Hepatocyte (in vitro differentiated cells): Measurements from ENCODE around the gene SPAG16. TPM values are rescaled to one million over a fixed set of nuclear protein-coding genes. Genes with fewer than 3 reads are reported as not detected.

ENCODE experiments used
- DNase-seq: peaks from one replicate; pipeline ENCODE4 v3.0.0-alpha.2; 2016; ENCODE audit warnings: low spot score
- H2AFZ ChIP-seq: fragments of 200-600 bp; sonication (generic); 2 replicates; pipeline ENCODE4 v1.6.0; 2016; ENCODE audit warnings: antibody characterized with exemption, mild to moderate bottlenecking
- H3K27ac ChIP-seq: fragments of 200-600 bp; sonication (generic); 2 replicates; pipeline ENCODE4 v1.5.1; 2016; ENCODE audit warnings: mild to moderate bottlenecking
- H3K27me3 ChIP-seq: fragments of 200-600 bp; sonication (generic); 2 replicates; pipeline ENCODE4 v1.6.1; 2016
- H3K36me3 ChIP-seq: fragments of 200-600 bp; sonication (generic); replicated peaks from 2 replicates; pipeline ENCODE4 v1.5.1; 2016; ENCODE audit warnings: low read depth; ENCODE audit not compliant: insufficient read depth
- H3K4me1 ChIP-seq: fragments of 200-600 bp; sonication (generic); 2 replicates; pipeline ENCODE4 v1.5.1; 2016; ENCODE audit warnings: mild to moderate bottlenecking, moderate library complexity; ENCODE audit not compliant: insufficient read depth
- H3K4me2 ChIP-seq: fragments of 200-600 bp; sonication (generic); 2 replicates; pipeline ENCODE4 v1.6.0; 2016
- H3K4me3 ChIP-seq: fragments of 200-600 bp; sonication (generic); 2 replicates; pipeline ENCODE4 v1.5.1; 2016; ENCODE audit warnings: mild to moderate bottlenecking
- H3K79me2 ChIP-seq: fragments of 200-600 bp; sonication (generic); 2 replicates; pipeline ENCODE4 v1.6.0; 2017; ENCODE audit warnings: mild to moderate bottlenecking
- H3K9me2 ChIP-seq: fragments of 200-600 bp; sonication (generic); replicated peaks from 2 replicates; pipeline ENCODE4 v1.6.0; 2017; ENCODE audit warnings: mild to moderate bottlenecking; ENCODE audit not compliant: insufficient read depth
- H3K9me3 ChIP-seq: fragments of 200-600 bp; sonication (generic); 2 replicates; pipeline ENCODE4 v1.5.1; 2016; ENCODE audit warnings: low read depth, mild to moderate bottlenecking
- H4K20me1 ChIP-seq: fragments of 200-600 bp; sonication (generic); 2 replicates; pipeline ENCODE4 v1.6.0; 2016; ENCODE audit warnings: mild to moderate bottlenecking; ENCODE audit not compliant: insufficient read depth, poor library complexity, severe bottlenecking
- EZH2 ChIP-seq: fragments of 200-600 bp; sonication (generic); IDR thresholded peaks from 2 replicates; pipeline ENCODE4 v1.6.1; 2016; ENCODE audit warnings: antibody characterized with exemption, mild to moderate bottlenecking, borderline replicate concordance
- EZH2phosphoT487 ChIP-seq: fragments of 200-600 bp; sonication (generic); IDR thresholded peaks from one replicate; pipeline ENCODE4 v1.6.1; 2018; ENCODE audit warnings: antibody characterized with exemption, mild to moderate bottlenecking, low read depth, moderate library complexity; ENCODE audit not compliant: unreplicated experiment, severe bottlenecking
- WGBS: methylation state at CpG from one replicate; pipeline ENCODE4 v1.1.6; 2016; ENCODE audit warnings: low lambda C conversion rate; ENCODE audit errors: missing lambda C conversion rate; 5-methylcytosine and 5-hydroxymethylcytosine counted together
- polyA plus RNA-seq: library from polyadenylated mRNA; unstranded; fragments of >200 nt; fragmentation: Nextera tagmentation; extraction: Ambion mirVana; gene quantifications from 2 replicates; pipeline ENCODE4 v1.2.1, GENCODE V29; 2016
- total RNA-seq: library from RNA; depleted of rRNA; stranded (reverse); fragments of >200 nt; gene quantifications from 2 replicates; pipeline ENCODE4 v1.2.3, GENCODE V29; 2014
- TF ChIP-seq, protein P1 (sequence below): fragments of 200-600 bp; sonication (generic); IDR thresholded peaks from 2 replicates; pipeline ENCODE4 v1.5.1; 2016; ENCODE audit warnings: antibody characterized with exemption, mild to moderate bottlenecking; ENCODE audit not compliant: poor library complexity

SPAG16 gene
- total and polyA plus RNA-seq, 2 experiments from 2014 or later, result 52.1 to 56.9 TPM

DNA sequence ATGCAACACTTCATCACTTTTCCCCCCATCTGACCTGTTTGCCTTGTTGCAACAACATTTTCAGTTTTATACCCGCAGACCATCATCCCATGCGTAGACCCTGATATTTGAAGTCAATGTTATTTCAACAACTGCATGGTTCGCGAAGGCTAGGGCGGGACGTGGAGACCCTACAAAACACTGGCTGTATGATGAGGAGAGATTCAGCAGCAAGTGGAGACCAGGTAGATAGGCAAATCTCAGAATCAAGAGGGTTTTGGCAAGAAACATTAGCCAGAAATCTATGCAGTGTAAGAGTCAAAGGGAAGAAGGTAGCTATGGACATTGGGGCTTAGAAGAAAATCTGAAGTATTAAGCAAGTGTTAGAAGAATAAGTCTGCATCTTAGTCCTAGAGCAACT, 42.4 kb upstream of the SPAG16 start:
- over 99% methylated on average over 6 of the region's 6 CpGs for WGBS
- Histone ChIP-seq H3K4me1 (no peaks in the 10 kb centered on the region), H3K79me2 (no peaks in the 10 kb centered on the region)

DNA sequence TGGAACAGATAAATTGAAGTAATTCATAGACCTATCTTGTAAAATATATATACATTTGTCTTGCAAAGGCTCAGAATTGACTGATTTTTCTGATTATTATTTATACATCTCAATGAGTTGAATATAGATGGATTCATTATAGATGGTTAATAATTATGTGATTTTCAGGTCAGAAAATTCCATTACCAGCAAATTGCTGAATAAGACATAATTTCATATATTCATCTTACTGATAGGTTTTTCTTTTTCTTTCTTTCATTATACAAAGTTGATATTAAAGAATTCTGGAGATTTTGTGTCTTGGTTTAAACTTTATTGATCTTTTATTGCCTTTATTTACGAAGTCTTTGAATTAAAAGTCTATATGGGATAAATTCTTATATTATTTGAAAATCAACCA, 41.6 kb upstream of the SPAG16 start:
- Histone ChIP-seq H3K4me1 (no peaks in the 10 kb centered on the region), H3K4me3 (no peak overlapping the region), H4K20me1 (no peaks in the 10 kb centered on the region), H3K79me2 (no peaks in the 10 kb centered on the region), H3K36me3 (no peaks in the 10 kb centered on the region), H2AFZ (no peak overlapping the region), H3K9me2 (no peaks in the 10 kb centered on the region), H3K9me3 (no peaks in the 10 kb centered on the region), H3K4me2 (no peak overlapping the region), H3K27ac (no peak overlapping the region), H3K27me3 (no peaks in the 10 kb centered on the region)
- TF ChIP-seq EZH2phosphoT487 (no peak), EZH2 (no peak)
- TF ChIP-seq, protein P1, sequence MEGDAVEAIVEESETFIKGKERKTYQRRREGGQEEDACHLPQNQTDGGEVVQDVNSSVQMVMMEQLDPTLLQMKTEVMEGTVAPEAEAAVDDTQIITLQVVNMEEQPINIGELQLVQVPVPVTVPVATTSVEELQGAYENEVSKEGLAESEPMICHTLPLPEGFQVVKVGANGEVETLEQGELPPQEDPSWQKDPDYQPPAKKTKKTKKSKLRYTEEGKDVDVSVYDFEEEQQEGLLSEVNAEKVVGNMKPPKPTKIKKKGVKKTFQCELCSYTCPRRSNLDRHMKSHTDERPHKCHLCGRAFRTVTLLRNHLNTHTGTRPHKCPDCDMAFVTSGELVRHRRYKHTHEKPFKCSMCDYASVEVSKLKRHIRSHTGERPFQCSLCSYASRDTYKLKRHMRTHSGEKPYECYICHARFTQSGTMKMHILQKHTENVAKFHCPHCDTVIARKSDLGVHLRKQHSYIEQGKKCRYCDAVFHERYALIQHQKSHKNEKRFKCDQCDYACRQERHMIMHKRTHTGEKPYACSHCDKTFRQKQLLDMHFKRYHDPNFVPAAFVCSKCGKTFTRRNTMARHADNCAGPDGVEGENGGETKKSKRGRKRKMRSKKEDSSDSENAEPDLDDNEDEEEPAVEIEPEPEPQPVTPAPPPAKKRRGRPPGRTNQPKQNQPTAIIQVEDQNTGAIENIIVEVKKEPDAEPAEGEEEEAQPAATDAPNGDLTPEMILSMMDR, result no peak
- no peak for DNase-seq
- WGBS, result 100% methylated on average over 1 of the region's 1 CpG

More for the DNA sequence above, 42.4 kb upstream of the SPAG16 start:
- no peak for DNase-seq
- no peak overlapping the region for H2AFZ ChIP-seq
- no peak overlapping the region for H3K4me2 ChIP-seq
- no peak overlapping the region for H3K4me3 ChIP-seq
- H3K9me3 ChIP-seq, result no peaks in the 10 kb centered on the region
- no peak for TF ChIP-seq EZH2phosphoT487
- TF ChIP-seq, protein P1, result no peak
- TF ChIP-seq EZH2, result no peak
- H3K36me3 ChIP-seq, result no peaks in the 10 kb centered on the region
- no peaks in the 10 kb centered on the region for H3K27me3 ChIP-seq
- H3K27ac ChIP-seq, result no peak overlapping the region
- no peaks in the 10 kb centered on the region for H4K20me1 ChIP-seq
- H3K9me2 ChIP-seq, result no peaks in the 10 kb centered on the region

DNA sequence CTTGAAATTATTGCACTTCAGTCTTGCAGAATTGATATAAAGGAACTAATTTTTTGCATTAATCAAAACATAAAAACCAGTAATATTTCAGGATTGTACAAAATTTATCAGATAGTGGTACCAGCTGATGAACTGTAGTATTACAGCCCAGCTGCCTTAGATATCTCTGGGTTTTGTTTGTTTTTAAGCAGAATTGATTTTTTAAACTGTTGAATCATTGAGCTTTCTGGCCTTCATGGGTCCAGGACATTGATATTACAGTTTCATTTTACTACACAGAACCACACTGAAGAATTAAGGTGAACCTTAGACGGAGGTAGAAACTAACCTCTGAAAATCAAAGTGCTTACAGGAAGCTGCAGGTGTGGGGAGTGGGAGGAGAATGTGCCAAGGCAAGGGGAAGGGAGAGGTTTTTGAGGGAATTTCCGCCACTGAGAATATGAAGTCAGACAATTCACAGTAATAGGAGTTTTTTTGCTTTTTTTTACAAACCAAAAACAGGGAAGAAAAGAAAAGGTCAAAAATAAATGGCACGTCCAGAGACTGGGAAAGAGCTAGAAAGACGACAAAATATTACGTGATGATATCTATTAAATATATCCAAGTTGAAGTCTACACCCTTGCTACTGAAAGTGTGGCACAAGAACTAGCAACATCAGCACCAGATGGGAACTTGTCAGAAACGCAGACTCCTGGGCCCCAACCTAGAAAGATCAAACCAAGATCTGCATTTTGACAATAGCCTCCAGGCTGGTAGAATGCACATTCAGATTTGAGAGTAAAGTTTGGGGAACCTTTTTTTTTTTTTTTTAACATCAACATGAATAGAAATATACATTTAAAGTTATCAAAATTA, 40.8 kb upstream of the SPAG16 start:
- H3K4me1 ChIP-seq, result no peaks in the 10 kb centered on the region
- no peak overlapping the region for H2AFZ ChIP-seq
- H3K4me3 ChIP-seq, result no peak overlapping the region
- H3K9me2 ChIP-seq, result no peaks in the 10 kb centered on the region
- H3K27me3 ChIP-seq, result no peaks in the 10 kb centered on the region
- no peaks in the 10 kb centered on the region for H3K9me3 ChIP-seq
- TF ChIP-seq EZH2phosphoT487 (no peak), EZH2 (no peak)
- TF ChIP-seq, protein P1, result no peak
- H3K36me3 ChIP-seq, result no peaks in the 10 kb centered on the region
- H3K79me2 ChIP-seq, result no peaks in the 10 kb centered on the region
- H3K27ac ChIP-seq, result no peak overlapping the region
- no peak for DNase-seq
- WGBS, result 89% methylated on average over 6 of the region's 6 CpGs
- H4K20me1 ChIP-seq, result no peaks in the 10 kb centered on the region
- no peak overlapping the region for H3K4me2 ChIP-seq
